ENCODE data around the gene CIC. TPM values are rescaled to one million over a fixed set of nuclear protein-coding genes. Genes with fewer than 3 reads are reported as not detected.

Gene CIC
- total and polyA plus RNA-seq, 2 of the 13 experiments (the other 11 are each of a cell fraction or from before 2014, with no cell fraction given) = 5.9 to 8.0 TPM

- TF ChIP-seq RERE (CRISPR knock-in tag; IDR thresholded peaks at IDR 0.05; ENCODE audit: low read depth) = no peak
- TF ChIP-seq NBN (conservative IDR thresholded peaks at IDR 0.05) = no peak
- no peak for TF ChIP-seq KDM6A (CRISPR knock-in tag; IDR thresholded peaks at IDR 0.05; ENCODE audit: low read depth)
- TF ChIP-seq NR1H2 (CRISPR knock-in tag; IDR thresholded peaks at IDR 0.05; ENCODE audit: borderline replicate concordance, low read depth) = peak; percentile 28; the same call in 1 of the 2 replicates
- no peak for TF ChIP-seq SNAPC4 (CRISPR knock-in tag; IDR thresholded peaks at IDR 0.05)
- TF ChIP-seq, protein P1, sequence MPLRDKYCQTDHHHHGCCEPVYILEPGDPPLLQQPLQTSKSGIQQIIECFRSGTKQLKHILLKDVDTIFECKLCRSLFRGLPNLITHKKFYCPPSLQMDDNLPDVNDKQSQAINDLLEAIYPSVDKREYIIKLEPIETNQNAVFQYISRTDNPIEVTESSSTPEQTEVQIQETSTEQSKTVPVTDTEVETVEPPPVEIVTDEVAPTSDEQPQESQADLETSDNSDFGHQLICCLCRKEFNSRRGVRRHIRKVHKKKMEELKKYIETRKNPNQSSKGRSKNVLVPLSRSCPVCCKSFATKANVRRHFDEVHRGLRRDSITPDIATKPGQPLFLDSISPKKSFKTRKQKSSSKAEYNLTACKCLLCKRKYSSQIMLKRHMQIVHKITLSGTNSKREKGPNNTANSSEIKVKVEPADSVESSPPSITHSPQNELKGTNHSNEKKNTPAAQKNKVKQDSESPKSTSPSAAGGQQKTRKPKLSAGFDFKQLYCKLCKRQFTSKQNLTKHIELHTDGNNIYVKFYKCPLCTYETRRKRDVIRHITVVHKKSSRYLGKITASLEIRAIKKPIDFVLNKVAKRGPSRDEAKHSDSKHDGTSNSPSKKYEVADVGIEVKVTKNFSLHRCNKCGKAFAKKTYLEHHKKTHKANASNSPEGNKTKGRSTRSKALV (CRISPR knock-in tag; IDR thresholded peaks at IDR 0.05) = 0 out of 2 replicates have a peak, but pooled peaks have one; percentile 60
- TF ChIP-seq MYNN (CRISPR knock-in tag; IDR thresholded peaks at IDR 0.05; ENCODE audit: low read depth) = no peak
- no peak for TF ChIP-seq HHEX (CRISPR knock-in tag; IDR thresholded peaks at IDR 0.05)
- no peak for TF ChIP-seq ZNF260 (CRISPR knock-in tag; IDR thresholded peaks at IDR 0.05; ENCODE audit: borderline replicate concordance, low read depth)
- TF ChIP-seq PBX3 (CRISPR knock-in tag; IDR thresholded peaks at IDR 0.05; ENCODE audit: borderline replicate concordance) = no peak
- TF ChIP-seq, protein P2, sequence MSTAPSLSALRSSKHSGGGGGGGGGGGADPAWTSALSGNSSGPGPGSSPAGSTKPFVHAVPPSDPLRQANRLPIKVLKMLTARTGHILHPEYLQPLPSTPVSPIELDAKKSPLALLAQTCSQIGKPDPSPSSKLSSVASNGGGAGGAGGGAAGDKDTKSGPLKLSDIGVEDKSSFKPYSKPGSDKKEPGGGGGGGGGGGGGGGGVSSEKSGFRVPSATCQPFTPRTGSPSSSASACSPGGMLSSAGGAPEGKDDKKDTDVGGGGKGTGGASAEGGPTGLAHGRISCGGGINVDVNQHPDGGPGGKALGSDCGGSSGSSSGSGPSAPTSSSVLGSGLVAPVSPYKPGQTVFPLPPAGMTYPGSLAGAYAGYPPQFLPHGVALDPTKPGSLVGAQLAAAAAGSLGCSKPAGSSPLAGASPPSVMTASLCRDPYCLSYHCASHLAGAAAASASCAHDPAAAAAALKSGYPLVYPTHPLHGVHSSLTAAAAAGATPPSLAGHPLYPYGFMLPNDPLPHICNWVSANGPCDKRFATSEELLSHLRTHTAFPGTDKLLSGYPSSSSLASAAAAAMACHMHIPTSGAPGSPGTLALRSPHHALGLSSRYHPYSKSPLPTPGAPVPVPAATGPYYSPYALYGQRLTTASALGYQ (CRISPR knock-in tag; IDR thresholded peaks at IDR 0.05) = peak; percentile 26; the same call in 1 of the 2 replicates
These were observed 11.1 kb downstream of the CIC start (continued) for GRCh38 chr19:42279902-42280814.
